Heart right ventricle (tissue), 16 donors: ENCODE results near the gene WDR33. TPM values are rescaled to one million over a fixed set of nuclear protein-coding genes. Genes with fewer than 3 reads are reported as not detected.

Experiments used
- ATAC-seq, 8 donors: fragments of 200-7000 bp; cut with Tn5 transposase; one replicate each; pipeline ENCODE4 v1.9.1; 2020; ENCODE audit warnings: mild to moderate bottlenecking in 8 of 8, moderate library complexity in 8 of 8, moderate number of reproducible peaks in 1 of 8
- DNase-seq, 2 donors: peaks; one replicate each; pipeline ENCODE4 v3.0.0-alpha.2; 2020
- H3K27ac ChIP-seq, 10 donors: fragments of 200-600 bp; sonication (generic) in 2 of 10; one replicate each; pipeline versions ENCODE4 v1.5.0 to v1.8.0; 2020 to 2022; ENCODE audit warnings: mild to moderate bottlenecking in 3 of 10
- H3K27me3 ChIP-seq, 7 donors: fragments of 200-600 bp; one replicate each; pipeline ENCODE4 v1.8.0; 2021 to 2022; ENCODE audit warnings: mild to moderate bottlenecking in 2 of 7
- H3K36me3 ChIP-seq, 9 donors: fragments of 200-600 bp; sonication (generic) in 1 of 9; one replicate each; pipeline versions ENCODE4 v1.5.0 to v1.8.0; 2020 to 2022; ENCODE audit warnings: mild to moderate bottlenecking in 2 of 9
- H3K4me1 ChIP-seq, 9 donors: fragments of 200-600 bp; sonication (generic) in 1 of 9; one replicate each; pipeline versions ENCODE4 v1.5.0 to v1.8.0; 2020 to 2022; ENCODE audit warnings: mild to moderate bottlenecking in 4 of 9
- H3K4me3 ChIP-seq, 10 donors: fragments of 200-600 bp; sonication (generic) in 2 of 10; one replicate each; pipeline versions ENCODE4 v1.5.0 to v1.8.0; 2020 to 2022; ENCODE audit warnings: mild to moderate bottlenecking in 7 of 10, moderate library complexity in 2 of 10
- H3K9me3 ChIP-seq, 11 donors: fragments of 200-600 bp in 10 of 11; sonication (generic) in 2 of 11; one replicate each; pipeline versions ENCODE4 v1.5.0 to v1.8.0; 2013 to 2022; ENCODE audit warnings: mild to moderate bottlenecking in 2 of 11, control low read depth in 1 of 11, moderate library complexity in 1 of 11
- CTCF ChIP-seq, 9 donors: fragments of 200-600 bp; sonication (generic) in 2 of 9; IDR thresholded peaks; one replicate each; pipeline versions ENCODE4 v1.5.0 to v1.8.0; 2021 to 2022; ENCODE audit warnings: antibody characterized with exemption in 9 of 9, mild to moderate bottlenecking in 5 of 9, moderate library complexity in 1 of 9
- WGBS, 2 donors: extraction: QIAGEN DNeasy Blood & Tissue Kit; methylation state at CpG; one replicate each; pipeline ENCODE4 v1.1.7; 2013; ENCODE audit warnings: inconsistent platforms in 1 of 2; 5-methylcytosine and 5-hydroxymethylcytosine counted together
- intact Hi-C, 10 donors: fragments of 100-400 bp; cut with DNase I; formaldehyde crosslinking; loops; one replicate each; pipeline versions ENCODE4 v1.11.1 to v1.14.2; 2022
- polyA plus RNA-seq, 2 donors: library from polyadenylated mRNA; stranded (reverse); fragments of 200-250 nt; gene quantifications; one replicate each; pipeline ENCODE4 v1.2.3, GENCODE V29; 2013
- total RNA-seq, 10 donors: library from RNA; stranded (reverse); fragmentation: NEBNext Ultra II Directional in 3 of 10; extraction: Animal tissue kit (Norgen Biotek cat#: 25700) in 3 of 10; gene quantifications; one replicate each; pipeline versions ENCODE4 v1.2.1 to v1.2.4, GENCODE V29; 2021 to 2023
- donor health status: Arrhythmogenic right ventricular cardiomyopathy.
- donor health status: ischemic (EF 13 %, LVEDD 7.1; RV severe dilation, severe dysfunction).
- donor health status: healthy with polysubstance abuse.
- donor health status: DM: no; HTN: yes; CAD: no.
- donor health status: DM: no; HTN: no; CAD: no.
- donor health status: ischemic (EF 25% LVEDD 6.9; RV normal size, moderate dysfunction).
- donor health status: ischemic (EF 25% LVEDD 5.7; RV mildly dilated, moderate dysfunction).
- donor health status: healthy.
- donor health status: DM: yes; HTN: yes; CAD: no.
- donor health status: Ischemic cardiomyopathy.
- donor health status: ischemic (EF 35%, LVEDD 5.7; RV mildly dilated, moderate dysfunction).
- donor health status: nonischemic (EF 11% LVEDD 7.7; RV severe dilation, severe dysfunction).
- donor health status: DM: yes; HTN: yes; CAD: no.
- donor health status: PGD.
- donor health status: ischemic (EF 29% LVEDD 5.4; RV normal size, mild dysfunction).
- donor health status: nonischemic (EF 23%, LVEDD 6.1; RV moderate dilation, normal function).

Gene WDR33
- total and polyA plus RNA-seq, 12 donors, result 10.5 to 47.6 (median 42.1) TPM

GRCh38 chr2:127843677-127844076, 32.7 kb upstream of the WDR33 start:
- no peak for ATAC-seq

GRCh38 chr2:127841466-127842178, 30.7 kb upstream of the WDR33 start:
- intact Hi-C loops, result no loop called here
- WGBS, 2 donors, result 78 to 80% methylated on average over 20 of the region's 20 CpGs
- Histone ChIP-seq H3K27me3 (no peaks in the 10 kb centered on the region), H3K4me1 (no peaks in the 10 kb centered on the region), H3K4me3 (no peak overlapping the region), H3K36me3 (peaks cover 0 to 28% (median 9%) of the 10 kb centered on the region in 9 donors), H3K27ac (no peak overlapping the region), H3K9me3 (no peaks in the 10 kb centered on the region)
- ATAC-seq (no peak), DNase-seq (no peak)
- TF ChIP-seq CTCF (IDR thresholded peaks at IDR 0.05), result no peak

More at GRCh38 chr2:127843677-127844076, 32.7 kb upstream of the WDR33 start:
- intact Hi-C loops, result no loop called here
- WGBS, 2 donors, result 97 to 98% methylated on average over 6 of the region's 6 CpGs
- no peak overlapping the region for H3K27ac ChIP-seq
- TF ChIP-seq CTCF (IDR thresholded peaks at IDR 0.05), result no peak
- no peaks in the 10 kb centered on the region for H3K27me3 ChIP-seq
- no peaks in the 10 kb centered on the region for H3K9me3 ChIP-seq
- peaks cover 0 to 49% (median 18%) of the 10 kb centered on the region in 9 donors for H3K36me3 ChIP-seq
- H3K4me1 ChIP-seq, result no peaks in the 10 kb centered on the region
- no peak for DNase-seq
- H3K4me3 ChIP-seq, result no peak overlapping the region

- Histone ChIP-seq H3K27ac (no peak overlapping the region), H3K36me3 (peaks cover 0 to 21% (median 2%) of the 10 kb centered on the region in 9 donors), H3K27me3 (no peaks in the 10 kb centered on the region), H3K4me1 (no peaks in the 10 kb centered on the region), H3K4me3 (no peak overlapping the region), H3K9me3 (no peaks in the 10 kb centered on the region)
- DNase-seq, result no peak
- ATAC-seq, result no peak
- intact Hi-C loops, result no loop called here
- TF ChIP-seq CTCF (IDR thresholded peaks at IDR 0.05), result no peak
- WGBS, 2 donors, result 89% methylated on average over 4 of the region's 4 CpGs
Measured at GRCh38 chr2:127840893-127841292, 29.9 kb upstream of the WDR33 start.

- Histone ChIP-seq H3K36me3 (no peaks in the 10 kb centered on the region), H3K27me3 (no peaks in the 10 kb centered on the region), H3K9me3 (no peaks in the 10 kb centered on the region), H3K4me1 (peaks cover 0 to 8% (median 0%) of the 10 kb centered on the region in 9 donors), H3K4me3 (no peak overlapping the region), H3K27ac (no peak overlapping the region)
- DNase-seq (no peak), ATAC-seq (no peak)
- WGBS, 2 donors, result 64 to 93% methylated on average over 3 of the region's 3 CpGs
- no peak for TF ChIP-seq CTCF (IDR thresholded peaks at IDR 0.05)
- intact Hi-C loops, result no loop called here
Measured at GRCh38 chr2:127834951-127835350, 24.0 kb upstream of the WDR33 start.
